PC-9 (cell line): ENCODE results near the gene NIPAL3.

Source experiments
- CTCF ChIP-seq: fragments of 200-600 bp; sonication (generic); conservative IDR thresholded peaks from 2 replicates; pipeline ENCODE4 v1.6.1; 2017; ENCODE audit warnings: mixed run types, antibody characterized with exemption, mild to moderate bottlenecking, moderate library complexity
- EZH2 ChIP-seq: fragments of 200-600 bp; sonication (generic); IDR thresholded peaks from 2 replicates; pipeline ENCODE4 v1.8.0; 2017; ENCODE audit warnings: antibody characterized with exemption, low read depth

GRCh38 chr1:24484199-24484598 is 68.6 kb downstream of the NIPAL3 start:
- TF ChIP-seq CTCF (no peak), EZH2 (no peak)
